ENCODE data around the gene SPTBN1.

The SPTBN1 gene

DNA sequence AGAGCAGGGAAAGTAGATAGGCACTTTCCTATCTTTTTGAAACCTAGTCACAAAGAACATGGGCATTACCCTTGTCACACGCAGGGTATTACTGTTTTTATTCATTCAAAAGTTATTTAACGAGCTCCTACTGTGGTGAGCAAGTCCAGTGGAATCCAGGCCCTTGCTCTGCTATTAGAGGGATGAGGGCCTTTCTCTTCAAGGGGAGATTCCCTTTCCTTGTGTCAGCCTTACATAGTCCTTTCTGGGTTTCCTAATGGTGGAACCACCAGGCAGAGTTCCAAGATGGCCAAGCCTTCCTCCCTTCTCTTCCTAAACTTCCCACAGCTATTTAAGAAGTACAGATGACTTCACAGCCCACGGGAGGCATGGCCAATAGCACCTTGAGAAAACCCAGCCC lies 64.6 kb downstream of the SPTBN1 start:
- H3K27me3 ChIP-seq (ENCODE audit: low read depth, low read length) = no peaks in the 10 kb centered on the region
- no peaks in the 10 kb centered on the region for H3K36me3 ChIP-seq (replicated peaks; ENCODE audit: low read depth, low read length)
- H3K4me2 ChIP-seq (ENCODE audit: low read length) = no peak overlapping the region
- H3K4me3 ChIP-seq (ENCODE audit: low read length) = no peak overlapping the region
- H4K20me1 ChIP-seq (ENCODE audit: insufficient read depth, low read length) = no peaks in the 10 kb centered on the region
- H3K9me3 ChIP-seq (ENCODE audit: insufficient read depth, low read length) = no peaks in the 10 kb centered on the region
- peaks cover 10% of the 10 kb centered on the region for H3K4me1 ChIP-seq (ENCODE audit: low read length)
- no peaks in the 10 kb centered on the region for H3K79me2 ChIP-seq (ENCODE audit: low read length)
- no peak overlapping the region for H2AFZ ChIP-seq (ENCODE audit: low read depth, low read length)
- H3K27ac ChIP-seq (ENCODE audit: low read length) = no peak overlapping the region
- TF ChIP-seq, protein P1, sequence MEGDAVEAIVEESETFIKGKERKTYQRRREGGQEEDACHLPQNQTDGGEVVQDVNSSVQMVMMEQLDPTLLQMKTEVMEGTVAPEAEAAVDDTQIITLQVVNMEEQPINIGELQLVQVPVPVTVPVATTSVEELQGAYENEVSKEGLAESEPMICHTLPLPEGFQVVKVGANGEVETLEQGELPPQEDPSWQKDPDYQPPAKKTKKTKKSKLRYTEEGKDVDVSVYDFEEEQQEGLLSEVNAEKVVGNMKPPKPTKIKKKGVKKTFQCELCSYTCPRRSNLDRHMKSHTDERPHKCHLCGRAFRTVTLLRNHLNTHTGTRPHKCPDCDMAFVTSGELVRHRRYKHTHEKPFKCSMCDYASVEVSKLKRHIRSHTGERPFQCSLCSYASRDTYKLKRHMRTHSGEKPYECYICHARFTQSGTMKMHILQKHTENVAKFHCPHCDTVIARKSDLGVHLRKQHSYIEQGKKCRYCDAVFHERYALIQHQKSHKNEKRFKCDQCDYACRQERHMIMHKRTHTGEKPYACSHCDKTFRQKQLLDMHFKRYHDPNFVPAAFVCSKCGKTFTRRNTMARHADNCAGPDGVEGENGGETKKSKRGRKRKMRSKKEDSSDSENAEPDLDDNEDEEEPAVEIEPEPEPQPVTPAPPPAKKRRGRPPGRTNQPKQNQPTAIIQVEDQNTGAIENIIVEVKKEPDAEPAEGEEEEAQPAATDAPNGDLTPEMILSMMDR (IDR thresholded peaks at IDR 0.05; ENCODE audit: low read depth, low read length) = no peak
- no peak overlapping the region for H3K9ac ChIP-seq (ENCODE audit: low read length)

- Histone ChIP-seq H3K79me2 (ENCODE audit: low read length) (no peaks in the 10 kb centered on the region), H3K4me3 (ENCODE audit: low read length) (no peak overlapping the region), H3K4me1 (ENCODE audit: low read length) (peaks cover 10% of the 10 kb centered on the region), H3K36me3 (replicated peaks; ENCODE audit: low read depth, low read length) (no peaks in the 10 kb centered on the region), H3K9me3 (ENCODE audit: insufficient read depth, low read length) (no peaks in the 10 kb centered on the region), H3K27me3 (ENCODE audit: low read depth, low read length) (no peaks in the 10 kb centered on the region), H2AFZ (ENCODE audit: low read depth, low read length) (no peak overlapping the region), H3K27ac (ENCODE audit: low read length) (no peak overlapping the region), H4K20me1 (ENCODE audit: insufficient read depth, low read length) (no peaks in the 10 kb centered on the region), H3K4me2 (ENCODE audit: low read length) (no peak overlapping the region), H3K9ac (ENCODE audit: low read length) (no peak overlapping the region)
- TF ChIP-seq EZH2phosphoT487 (IDR thresholded peaks at IDR 0.05; ENCODE audit: low read depth) = no peak
- TF ChIP-seq, protein P1 (IDR thresholded peaks at IDR 0.05; ENCODE audit: low read depth, low read length) = peak; percentile 74
Observed at GRCh38 chr2:54522624-54523281, 66.6 kb downstream of the SPTBN1 start.

- no peak overlapping the region for H3K4me3 ChIP-seq (ENCODE audit: low read length)
- no peaks in the 10 kb centered on the region for H3K9me3 ChIP-seq (ENCODE audit: insufficient read depth, low read length)
- H3K9ac ChIP-seq (ENCODE audit: low read length) = no peak overlapping the region
- H3K79me2 ChIP-seq (ENCODE audit: low read length) = no peaks in the 10 kb centered on the region
- TF ChIP-seq EZH2phosphoT487 (IDR thresholded peaks at IDR 0.05; ENCODE audit: low read depth) = no peak
- TF ChIP-seq, protein P1 (IDR thresholded peaks at IDR 0.05; ENCODE audit: low read depth, low read length) = no peak
- peaks cover 10% of the 10 kb centered on the region for H3K4me1 ChIP-seq (ENCODE audit: low read length)
- no peak overlapping the region for H3K27ac ChIP-seq (ENCODE audit: low read length)
- no peaks in the 10 kb centered on the region for H3K36me3 ChIP-seq (replicated peaks; ENCODE audit: low read depth, low read length)
- no peaks in the 10 kb centered on the region for H4K20me1 ChIP-seq (ENCODE audit: insufficient read depth, low read length)
- no peak overlapping the region for H2AFZ ChIP-seq (ENCODE audit: low read depth, low read length)
- no peaks in the 10 kb centered on the region for H3K27me3 ChIP-seq (ENCODE audit: low read depth, low read length)
- H3K4me2 ChIP-seq (ENCODE audit: low read length) = no peak overlapping the region
Observed at GRCh38 chr2:54523324-54523959, 67.3 kb downstream of the SPTBN1 start.

- Histone ChIP-seq H3K4me3 (ENCODE audit: low read length) (no peak overlapping the region), H3K79me2 (ENCODE audit: low read length) (no peaks in the 10 kb centered on the region), H3K27me3 (ENCODE audit: low read depth, low read length) (no peaks in the 10 kb centered on the region), H4K20me1 (ENCODE audit: insufficient read depth, low read length) (no peaks in the 10 kb centered on the region), H3K36me3 (replicated peaks; ENCODE audit: low read depth, low read length) (no peaks in the 10 kb centered on the region), H2AFZ (ENCODE audit: low read depth, low read length) (no peak overlapping the region), H3K9me3 (ENCODE audit: insufficient read depth, low read length) (no peaks in the 10 kb centered on the region), H3K4me2 (ENCODE audit: low read length) (0 out of 2 replicates have a peak overlapping the region, but pooled peaks have one; percentile 6), H3K9ac (ENCODE audit: low read length) (no peak overlapping the region), H3K27ac (ENCODE audit: low read length) (no peak overlapping the region), H3K4me1 (ENCODE audit: low read length) (peaks cover 10% of the 10 kb centered on the region)
- TF ChIP-seq EZH2phosphoT487 (IDR thresholded peaks at IDR 0.05; ENCODE audit: low read depth) = no peak
- TF ChIP-seq, protein P1 (IDR thresholded peaks at IDR 0.05; ENCODE audit: low read depth, low read length) = no peak
Observed at GRCh38 chr2:54524226-54524991, 68.3 kb downstream of the SPTBN1 start.
